NCI-H524 treated with DMSO at 0.1 percent for 48 hours (cell line): ENCODE results near the gene TMEM204.

ENCODE experiments used
- DNase-seq: peaks from one replicate; lab custom pipeline; 2025; lab: John Stamatoyannopoulos, UW

TMEM204 gene

DNA sequence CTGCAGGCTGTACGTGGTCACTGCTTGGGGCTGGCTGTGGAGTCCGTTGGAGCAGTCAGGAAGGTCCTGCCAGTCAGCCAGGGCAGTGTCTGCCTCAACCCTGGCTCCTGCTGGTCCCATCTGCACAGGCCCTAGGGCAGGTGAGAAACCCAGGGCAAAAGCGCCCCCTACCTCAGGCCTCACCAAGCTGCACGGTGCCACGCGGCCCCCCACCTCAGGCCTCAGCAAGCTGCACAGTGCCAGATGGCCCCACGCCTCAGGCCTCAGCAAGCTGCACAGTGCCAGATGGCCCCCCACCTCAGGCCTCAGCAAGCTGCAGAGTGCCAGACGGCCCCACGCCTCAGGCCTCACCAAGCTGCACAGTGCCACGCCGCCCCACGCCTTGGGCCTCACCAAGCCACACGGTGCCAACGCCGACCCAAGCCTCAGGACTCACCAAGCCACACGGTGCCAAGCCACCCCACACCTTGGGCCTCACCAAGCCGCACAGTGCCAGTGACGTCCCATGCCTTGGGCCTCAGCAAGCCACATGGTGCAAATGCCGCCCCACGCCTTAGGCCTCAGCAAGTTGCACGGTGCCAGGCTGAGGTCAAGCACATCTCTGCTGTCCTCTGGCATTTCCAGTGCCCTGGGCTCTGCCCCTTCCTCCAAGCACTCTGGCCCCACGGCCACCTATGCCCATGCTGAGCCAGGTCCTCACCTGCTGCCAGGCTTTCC lies 5.5 kb downstream of the TMEM204 start:
- peak; percentile 89 for DNase-seq

DNA sequence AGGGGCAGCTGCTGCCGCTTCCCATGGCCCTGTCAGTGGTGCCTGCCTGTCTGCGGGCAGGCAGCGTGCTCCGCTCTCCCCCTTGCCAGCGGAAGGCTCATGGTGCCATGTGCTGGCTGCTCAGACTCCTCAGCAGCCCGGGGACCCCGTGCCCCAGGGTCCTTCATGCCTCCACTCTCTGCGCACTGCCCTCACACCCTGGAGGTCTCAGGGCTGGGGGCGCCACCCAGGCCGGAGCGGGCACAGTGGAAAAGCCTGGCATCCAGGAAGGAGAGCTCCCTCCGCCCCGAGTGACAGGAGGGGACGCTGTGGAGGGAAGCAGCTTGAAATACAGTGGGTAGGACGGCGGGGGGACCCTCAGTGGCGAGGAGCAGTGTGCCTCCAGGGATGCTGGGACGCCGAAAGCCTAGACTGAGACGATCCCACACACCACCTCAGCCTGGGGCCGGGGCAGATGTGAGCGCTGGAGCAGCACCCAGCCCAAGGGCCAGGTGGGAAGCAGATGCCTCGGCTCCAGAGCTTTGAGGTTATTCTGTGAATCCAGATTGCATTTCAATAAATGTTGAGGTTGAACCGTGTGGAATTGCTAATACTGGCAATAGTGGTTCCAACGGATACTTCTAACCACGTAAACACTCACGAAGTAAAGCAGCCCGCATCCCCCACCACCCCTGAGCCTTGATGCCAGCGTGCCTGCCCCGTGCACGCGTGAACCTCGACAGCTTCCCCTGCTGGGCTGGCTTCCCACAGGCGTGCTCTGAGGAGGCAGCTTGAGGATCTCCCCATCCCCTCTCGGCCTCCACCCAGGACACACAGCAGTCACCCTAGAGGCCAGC lies 6.5 kb downstream of the TMEM204 start:
- DNase-seq = no peak

DNA sequence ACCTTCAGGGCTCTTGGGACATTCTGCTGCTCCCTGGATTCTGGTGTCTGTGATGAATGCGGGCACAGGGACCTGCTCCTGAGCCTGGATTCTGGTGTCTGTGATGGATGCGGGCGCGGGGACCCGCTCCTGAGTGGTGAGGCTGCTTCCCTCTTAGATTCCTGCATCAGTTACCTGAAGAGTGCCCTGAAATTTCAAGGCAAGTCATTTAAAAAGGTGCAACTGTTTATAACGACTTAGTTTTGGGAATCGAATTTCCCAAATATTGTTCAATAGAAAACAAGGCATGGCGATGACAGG lies 7.0 kb downstream of the TMEM204 start:
- no peak for DNase-seq

DNA sequence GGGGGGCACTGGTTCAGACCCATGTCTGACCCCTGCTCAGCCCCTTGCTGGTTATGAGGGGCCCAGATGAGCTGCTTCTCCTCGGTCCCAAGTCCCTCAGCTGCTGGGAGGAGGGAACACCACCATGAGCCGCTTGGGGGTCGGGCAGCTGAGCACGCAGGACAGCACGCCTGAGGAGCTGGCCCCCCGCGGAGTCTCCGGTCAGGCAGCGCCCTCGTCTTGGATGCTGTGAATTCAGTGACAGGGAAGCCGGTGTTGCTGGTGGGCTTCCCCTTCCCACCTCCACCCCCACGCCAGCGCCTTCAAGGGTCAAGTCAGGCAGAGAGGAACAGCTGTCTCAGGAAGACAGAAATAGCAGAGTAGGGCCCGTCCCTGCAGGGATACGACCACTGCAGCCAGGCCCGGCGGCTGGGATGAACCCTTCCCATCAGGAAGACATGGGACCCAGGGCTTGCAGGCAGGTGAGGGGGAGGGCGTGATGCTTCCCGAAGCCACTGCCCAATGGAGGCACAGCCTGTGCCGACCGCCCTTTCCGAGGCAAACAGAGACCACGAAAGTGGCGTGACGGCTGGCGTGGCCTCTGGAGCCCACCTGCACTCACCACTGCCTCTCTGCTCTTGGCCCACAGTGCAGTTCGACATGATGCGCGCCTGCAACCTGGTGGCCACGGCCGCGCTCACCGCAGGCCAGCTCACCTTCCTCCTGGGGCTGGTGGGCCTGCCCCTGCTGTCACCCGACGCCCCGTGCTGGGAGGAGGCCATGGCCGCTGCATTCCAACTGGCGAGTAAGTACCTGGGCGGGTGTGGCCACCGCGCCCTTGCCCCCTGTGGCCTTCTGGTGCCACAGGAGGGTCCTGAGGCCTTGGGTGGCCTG lies 8.1 kb downstream of the TMEM204 start:
- no peak for DNase-seq

DNA sequence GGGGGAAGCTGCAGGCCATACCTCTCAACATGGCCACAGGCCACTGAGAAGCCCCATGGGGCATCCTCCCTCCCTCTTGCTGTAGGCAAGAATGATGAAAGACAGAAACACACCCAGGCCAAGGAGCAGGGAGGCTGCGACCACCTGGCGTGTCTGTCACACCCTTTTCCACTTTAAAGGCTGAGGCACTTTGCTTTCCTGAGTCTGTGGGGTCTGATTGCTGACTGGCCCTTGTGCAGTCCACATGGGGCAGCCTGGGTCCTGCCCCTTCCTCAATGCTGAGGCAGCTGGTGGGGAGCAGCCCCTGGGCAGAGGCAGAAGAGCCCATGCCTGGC lies 8.7 kb downstream of the TMEM204 start:
- DNase-seq = no peak

DNA sequence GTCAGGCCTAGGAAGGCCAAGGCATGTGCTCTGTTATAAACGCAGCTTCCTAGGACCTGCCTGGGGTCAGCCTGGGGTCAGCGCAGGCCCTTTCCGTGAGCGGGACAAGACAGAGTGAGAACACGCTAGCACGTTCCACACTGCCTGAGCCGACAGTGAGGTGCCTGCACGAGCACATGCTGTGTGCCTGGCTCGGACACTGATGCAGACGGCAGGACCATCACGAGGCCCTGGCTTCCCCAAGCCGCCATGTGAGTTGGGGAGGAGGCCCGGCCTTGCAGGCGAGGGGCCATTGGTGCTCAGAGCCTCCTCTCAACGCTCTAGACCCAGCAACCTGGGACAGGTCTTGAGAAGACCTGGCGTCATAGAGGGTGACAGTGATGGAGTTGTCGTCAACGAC lies 9.1 kb downstream of the TMEM204 start:
- DNase-seq = no peak

DNA sequence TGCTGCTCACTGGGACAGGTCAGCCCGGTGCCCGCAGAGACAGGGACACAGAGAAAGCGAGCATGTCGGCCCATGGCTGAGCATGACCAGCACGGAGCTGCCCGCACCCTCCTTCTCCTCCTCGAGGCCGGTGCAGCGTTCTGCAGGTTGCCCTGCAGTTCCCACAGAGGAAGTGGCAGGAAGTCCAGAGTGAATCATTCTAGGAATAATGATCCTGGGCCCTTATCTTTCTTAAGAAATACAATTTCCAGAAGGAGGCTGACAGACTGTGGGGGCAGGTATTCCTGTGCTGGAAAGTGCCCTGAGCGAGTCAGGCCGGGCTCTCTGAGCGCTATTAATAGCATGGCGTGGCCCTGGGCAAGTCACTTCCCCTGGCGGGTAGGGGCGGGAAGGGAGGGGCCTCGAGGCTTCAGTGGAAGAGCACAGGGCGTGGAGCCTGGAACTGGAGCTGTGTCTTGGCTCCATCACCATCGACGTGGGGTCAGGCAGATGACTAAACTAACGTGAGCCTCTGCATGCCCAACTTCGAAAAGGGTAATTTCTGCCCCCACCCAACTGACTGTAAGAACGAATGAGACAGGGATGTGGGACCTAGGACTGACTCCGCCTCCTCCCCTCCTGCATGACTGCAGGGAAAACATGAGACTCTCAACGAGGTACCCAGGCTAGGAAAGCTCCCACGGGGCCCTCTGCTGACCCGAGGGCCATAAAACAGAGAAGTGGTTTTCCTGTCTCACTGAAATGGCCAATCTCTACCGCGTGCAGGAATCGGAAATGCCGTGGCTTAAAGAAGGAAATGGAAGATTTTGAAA lies 9.8 kb downstream of the TMEM204 start:
- no peak for DNase-seq

DNA sequence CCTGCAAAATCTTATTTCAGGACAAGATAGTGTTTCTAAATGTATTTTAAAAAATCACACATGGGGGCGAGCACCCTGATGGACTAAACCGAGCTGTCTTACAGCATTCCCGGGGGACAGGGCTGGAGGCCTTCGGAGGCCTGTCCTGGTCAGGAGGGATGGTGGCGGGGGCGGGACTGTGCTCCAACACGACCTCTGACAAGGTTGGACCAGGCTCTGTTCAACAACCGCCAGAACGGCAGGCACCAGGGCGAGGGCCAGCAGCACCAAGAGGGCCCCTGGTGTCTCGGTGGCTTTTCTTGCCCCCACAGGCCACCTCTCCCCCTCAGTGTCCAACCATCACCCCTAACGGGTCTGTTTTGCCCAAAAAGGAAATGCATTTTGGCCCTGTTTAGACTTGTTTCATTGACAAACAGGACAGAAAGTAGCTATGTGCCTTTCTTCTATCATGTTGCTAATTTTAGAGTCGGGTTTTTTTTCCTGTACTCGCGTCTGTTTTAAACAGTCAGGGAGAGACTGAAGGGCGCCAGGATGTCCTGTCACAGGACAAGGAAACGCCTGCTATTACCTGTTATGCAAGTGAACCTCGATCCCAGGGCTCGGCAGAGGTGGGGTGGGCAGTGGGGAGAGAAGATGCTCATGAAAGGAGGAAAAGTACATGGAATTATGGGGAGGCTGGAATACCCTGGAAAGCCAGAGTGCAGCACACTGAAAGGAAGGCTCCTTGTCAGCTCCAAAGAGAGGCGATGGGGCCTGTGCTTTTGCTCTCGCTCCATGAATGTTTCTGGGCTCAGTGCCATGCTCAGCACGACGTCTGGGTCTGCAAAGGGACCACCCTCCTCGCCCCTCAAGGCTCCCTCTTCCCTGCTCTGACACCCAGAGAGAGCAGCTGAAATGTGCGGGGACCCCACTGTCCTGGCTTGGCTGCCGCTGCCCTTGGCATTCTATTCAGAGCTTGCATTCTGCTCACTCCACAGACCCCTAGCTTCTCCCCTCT lies 11.9 kb downstream of the TMEM204 start:
- no peak for DNase-seq

DNA sequence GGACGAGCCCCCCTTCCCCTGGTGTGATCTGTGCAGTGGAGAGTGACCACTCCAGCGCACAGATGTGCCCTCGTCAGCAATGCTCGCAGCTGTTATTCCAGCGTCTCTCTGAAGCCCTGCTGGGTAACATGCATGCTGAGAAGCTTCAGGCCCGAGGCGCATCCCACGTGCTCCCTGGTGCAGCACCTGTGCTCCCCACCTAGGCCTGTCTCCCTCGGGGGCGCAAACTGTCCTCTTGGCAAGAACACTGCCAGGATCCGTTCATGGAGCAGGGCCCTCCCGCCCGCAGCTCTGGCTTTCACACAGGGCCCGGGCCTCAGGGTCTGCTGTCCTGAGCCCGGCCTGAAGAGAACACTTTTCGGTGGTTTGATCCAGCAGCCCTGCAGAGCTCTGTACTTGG lies 13.0 kb downstream of the TMEM204 start:
- no peak for DNase-seq

DNA sequence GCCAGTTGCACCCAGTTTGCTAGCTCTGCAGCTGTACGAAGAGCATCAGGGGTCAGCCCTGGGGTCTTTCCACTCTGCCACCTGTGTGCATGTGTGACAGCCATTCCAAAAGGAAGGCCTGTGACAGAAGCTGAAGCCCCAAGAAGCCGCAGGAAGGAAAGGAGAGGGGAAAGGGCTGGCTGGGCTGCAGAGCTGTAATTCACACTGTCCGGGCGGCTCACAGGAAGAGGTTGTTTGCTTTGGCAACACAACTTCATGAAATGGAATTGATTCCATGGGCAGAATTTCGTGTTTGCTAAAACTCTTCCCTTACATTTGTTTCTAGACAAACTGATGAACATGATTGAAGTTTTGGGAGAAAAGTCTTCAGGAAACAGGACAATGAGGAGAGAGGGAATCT lies 14.8 kb downstream of the TMEM204 start:
- DNase-seq = no peak

DNA sequence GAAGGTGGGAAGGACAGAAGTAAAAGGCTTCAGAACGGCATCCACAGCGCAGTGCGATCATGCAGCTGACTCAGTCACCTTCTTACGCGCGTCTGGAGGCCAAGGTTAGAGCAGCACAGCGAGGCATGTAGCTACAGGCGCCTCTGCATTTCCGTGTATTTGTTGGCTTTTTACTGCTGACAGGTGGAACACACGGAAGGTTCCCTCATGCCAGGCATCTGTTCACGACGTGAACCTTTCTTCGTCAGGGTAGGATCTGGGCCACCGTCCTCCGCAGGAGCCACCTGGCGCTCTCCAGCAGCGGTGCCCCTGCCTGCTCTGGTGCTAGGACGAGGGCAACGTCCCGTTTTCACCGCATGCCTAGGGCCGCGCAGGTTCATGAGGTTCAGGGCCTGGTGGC lies 15.3 kb downstream of the TMEM204 start:
- DNase-seq = no peak

DNA sequence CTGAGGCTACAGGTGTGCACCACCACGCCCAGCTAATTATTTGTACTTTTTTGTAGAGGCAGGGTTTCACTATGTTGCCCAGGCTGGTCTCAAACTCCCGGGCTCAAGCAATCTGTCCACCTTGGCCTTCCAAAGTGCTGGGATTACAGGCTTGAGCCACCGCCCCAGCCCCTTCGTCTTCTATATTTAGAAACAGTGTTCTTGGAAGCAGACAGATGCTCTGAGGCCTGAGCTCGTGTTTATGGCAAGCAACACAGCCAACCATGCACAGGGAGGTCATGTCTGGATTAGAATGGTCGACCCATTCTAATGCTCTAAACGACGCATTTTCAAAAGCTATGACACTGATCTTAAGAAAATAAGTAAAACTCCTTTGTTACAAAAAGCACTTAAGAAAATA lies 16.6 kb downstream of the TMEM204 start:
- DNase-seq = no peak

DNA sequence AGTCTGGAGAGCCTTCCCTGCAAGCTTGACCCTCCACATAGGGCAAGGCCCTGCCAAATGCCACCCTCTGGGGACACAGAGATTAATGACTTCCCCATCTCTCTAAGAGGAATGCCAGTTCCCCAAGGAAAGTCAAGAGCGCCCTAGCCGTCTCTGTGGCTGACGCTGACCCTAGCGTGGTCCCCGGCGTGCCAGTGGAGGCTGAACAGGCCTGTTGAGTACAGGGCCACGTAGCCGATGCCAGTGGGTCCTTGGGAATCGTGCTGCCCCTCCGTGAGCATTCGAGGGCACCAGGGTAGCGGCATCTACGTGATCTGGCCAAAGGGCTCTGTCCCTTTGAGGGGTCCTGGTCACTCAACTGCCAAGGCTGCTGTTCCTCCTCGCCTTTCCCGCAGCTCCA lies 17.2 kb downstream of the TMEM204 start:
- DNase-seq = no peak

DNA sequence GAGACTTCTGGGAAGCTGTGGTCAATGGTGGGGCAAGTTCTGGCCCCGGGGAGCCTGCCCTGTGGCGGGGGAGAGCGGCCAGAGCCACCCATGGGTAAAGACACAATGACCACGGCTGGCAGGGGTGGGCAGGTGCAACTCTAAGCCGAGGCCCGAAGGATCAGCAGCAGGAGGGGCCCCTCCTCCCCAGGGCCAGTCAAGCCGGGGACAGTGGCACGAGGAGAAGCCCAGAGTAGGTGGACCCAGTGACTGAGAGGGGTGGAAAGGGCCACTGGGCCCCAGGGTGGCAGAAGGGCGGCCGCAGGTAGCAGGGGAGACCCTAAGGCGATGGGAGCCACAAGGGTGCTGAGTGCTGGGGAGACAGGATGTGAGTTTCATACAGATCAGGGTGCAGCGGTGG lies 17.7 kb downstream of the TMEM204 start:
- no peak for DNase-seq

DNA sequence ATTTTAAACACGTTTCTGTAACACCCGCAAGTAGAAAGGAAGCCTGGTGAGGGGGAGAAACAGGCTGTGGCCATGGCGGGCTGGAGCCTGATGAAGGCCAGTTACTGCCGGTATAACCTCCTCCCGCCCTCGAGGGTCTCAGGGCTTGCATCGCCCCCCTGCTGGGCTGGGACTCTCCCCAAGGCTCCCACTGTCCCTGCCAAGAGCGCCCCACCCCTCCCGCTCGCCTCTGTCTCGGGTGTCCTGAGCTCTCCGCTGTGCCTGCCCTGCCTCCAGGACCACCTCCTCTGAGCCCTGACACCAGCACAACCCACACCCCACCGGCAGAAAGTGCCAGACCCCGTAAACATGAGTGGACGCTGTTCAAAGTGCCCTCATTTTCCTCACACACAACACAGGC lies 18.7 kb downstream of the TMEM204 start:
- DNase-seq = no peak

DNA sequence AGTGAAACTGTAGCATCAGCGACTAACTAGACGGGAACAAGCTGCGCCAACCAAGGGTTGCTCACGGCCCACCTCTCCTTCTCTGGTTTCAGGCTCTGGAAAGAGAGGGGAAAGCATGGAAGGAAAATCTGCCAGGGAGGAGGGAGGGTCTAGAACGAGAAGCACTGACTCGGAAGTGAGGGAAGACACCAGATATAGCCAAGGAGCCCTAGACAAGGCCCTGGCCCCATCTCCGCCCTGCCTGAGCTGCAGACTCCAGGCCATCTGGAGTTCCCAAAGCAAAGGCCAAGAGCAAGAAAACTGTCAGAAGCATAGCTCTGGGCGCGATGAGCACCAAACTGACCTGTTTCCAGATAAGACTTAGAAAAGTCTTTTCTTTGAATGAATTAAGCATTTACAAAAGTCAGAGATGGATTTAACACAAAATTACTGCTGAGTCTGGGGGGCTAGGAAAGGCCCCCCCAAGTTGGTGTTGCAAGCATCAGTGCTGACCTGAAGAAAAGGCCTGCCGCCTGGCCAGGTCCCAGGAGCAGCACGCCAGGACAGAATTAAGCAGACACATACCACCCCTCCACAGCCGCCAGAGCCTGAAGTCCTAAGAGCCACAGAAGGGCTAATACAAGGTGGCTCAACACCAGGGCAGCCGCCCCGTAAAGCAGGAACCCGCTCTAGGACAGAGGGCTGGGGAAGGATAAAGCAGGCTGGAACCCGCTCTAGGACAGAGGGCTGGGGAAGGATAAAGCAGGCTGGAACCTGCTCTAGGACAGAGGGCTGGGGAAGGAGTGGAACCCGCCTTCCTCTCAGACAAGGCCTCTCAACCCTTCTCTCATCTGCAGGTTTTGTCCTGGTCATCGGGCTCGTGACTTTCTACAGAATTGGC lies 20.7 kb downstream of the TMEM204 start:
- no peak for DNase-seq

DNA sequence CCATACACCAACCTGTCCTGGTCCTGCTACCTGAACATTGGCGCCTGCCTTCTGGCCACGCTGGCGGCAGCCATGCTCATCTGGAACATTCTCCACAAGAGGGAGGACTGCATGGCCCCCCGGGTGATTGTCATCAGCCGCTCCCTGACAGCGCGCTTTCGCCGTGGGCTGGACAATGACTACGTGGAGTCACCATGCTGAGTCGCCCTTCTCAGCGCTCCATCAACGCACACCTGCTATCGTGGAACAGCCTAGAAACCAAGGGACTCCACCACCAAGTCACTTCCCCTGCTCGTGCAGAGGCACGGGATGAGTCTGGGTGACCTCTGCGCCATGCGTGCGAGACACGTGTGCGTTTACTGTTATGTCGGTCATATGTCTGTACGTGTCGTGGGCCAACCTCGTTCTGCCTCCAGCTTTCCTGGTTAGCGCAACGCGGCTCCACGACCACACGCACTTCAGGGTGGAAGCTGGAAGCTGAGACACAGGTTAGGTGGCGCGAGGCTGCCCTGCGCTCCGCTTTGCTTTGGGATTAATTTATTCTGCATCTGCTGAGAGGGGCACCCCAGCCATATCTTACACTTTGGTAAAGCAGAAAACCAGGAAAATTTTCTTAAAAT lies 21.5 kb downstream of the TMEM204 start:
- no peak for DNase-seq

DNA sequence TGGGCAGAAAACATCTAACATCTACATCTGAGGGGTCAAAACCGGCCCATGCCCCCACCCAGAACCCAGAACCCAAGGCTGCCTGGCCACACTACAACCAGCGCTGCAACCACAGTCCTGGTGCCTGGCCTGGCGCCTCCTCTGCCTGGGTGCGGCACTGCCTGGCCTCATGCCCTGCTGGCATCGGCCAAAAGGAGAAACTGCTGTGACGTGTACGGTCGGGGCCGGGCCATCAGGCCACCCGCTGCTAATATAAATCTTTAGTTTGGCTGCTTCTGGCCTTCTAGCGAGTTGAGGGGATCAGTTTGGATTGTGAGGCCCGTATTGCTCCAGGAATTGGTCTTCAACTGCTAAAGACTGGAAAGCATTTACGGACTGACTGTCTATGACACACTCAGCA lies 22.8 kb downstream of the TMEM204 start:
- DNase-seq = no peak

DNA sequence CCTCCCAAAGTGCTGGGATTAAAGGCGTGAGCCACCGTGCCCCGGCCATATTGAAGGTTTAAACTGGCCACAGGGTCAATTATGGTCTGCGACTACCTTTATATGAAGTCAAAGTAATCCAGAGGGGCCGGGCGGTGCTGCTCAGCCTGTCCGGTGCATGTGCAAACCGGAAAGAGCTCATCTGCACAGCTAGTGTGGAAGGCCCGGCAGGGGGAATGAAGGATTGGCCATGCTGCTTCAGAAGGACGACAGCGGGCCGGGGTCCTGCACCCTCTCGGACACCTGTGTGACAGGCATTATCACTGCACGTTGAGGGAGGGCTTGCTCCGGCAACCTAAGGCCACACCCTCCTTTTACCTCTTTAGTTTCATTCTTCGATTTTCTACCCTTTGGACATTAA lies 23.6 kb downstream of the TMEM204 start:
- DNase-seq = no peak
